OCI-LY7 (cell line): ENCODE measurements around the gene THSD7B. TPM values are rescaled to one million over a fixed set of nuclear protein-coding genes. Genes with fewer than 3 reads are reported as not detected.

Experiments used
- BruUV-seq: library from RNA; stranded (reverse); fragments of 400-500 nt; replicated peaks from 2 replicates; lab custom pipeline; 2021; lab: Mats Ljungman, UMichigan
- CTCF ChIA-PET: fragments of 300-600 bp; sonication (Branson Sonifier 250); formaldehyde crosslinking; loops from one replicate; lab custom pipeline; 2022; ENCODE audit warnings: antibody characterized with exemption; ENCODE audit not compliant: unreplicated experiment; lab: Charles Lee
- POLR2A ChIA-PET: fragments of 300-600 bp; sonication (Branson Sonifier 250); formaldehyde crosslinking; loops from one replicate; lab custom pipeline; 2022; ENCODE audit warnings: antibody characterized with exemption; lab: Charles Lee
- DNase-seq: peaks from one replicate; pipeline ENCODE4 v3.0.0-alpha.2; 2015; ENCODE audit warnings: low spot score
- H2AFZ ChIP-seq: fragments of 200-600 bp; sonication (generic), shearing (Covaris generic); 2 replicates; pipeline ENCODE4 v1.6.1; 2014; ENCODE audit warnings: mild to moderate bottlenecking, antibody characterized with exemption, low read length, moderate library complexity
- H3K27ac ChIP-seq: fragments of 200-600 bp; sonication (generic); 2 replicates; pipeline ENCODE4 v1.5.1; 2014; ENCODE audit warnings: mixed run types, low read depth, mild to moderate bottlenecking, moderate library complexity, low read length, inconsistent platforms; ENCODE audit not compliant: poor library complexity, severe bottlenecking
- H3K36me3 ChIP-seq: fragments of 200-600 bp; sonication (generic); 2 replicates; pipeline ENCODE4 v1.6.1; 2014; ENCODE audit warnings: mild to moderate bottlenecking, antibody characterized with exemption, low read length, moderate library complexity, mixed read lengths; ENCODE audit not compliant: insufficient read depth
- H3K4me1 ChIP-seq: fragments of 200-600 bp; sonication (generic); 2 replicates; pipeline ENCODE4 v1.5.1; 2014; ENCODE audit warnings: mild to moderate bottlenecking, low read length; ENCODE audit not compliant: insufficient read depth, poor library complexity, severe bottlenecking
- H3K4me2 ChIP-seq: fragments of 200-600 bp; sonication (generic); 2 replicates; pipeline ENCODE4 v1.6.1; 2014; ENCODE audit warnings: mild to moderate bottlenecking, low read length
- H3K4me3 ChIP-seq: fragments of 200-600 bp; sonication (generic); 2 replicates; pipeline ENCODE4 v1.5.1; 2014; ENCODE audit warnings: mild to moderate bottlenecking, low read depth, low read length; ENCODE audit not compliant: poor library complexity, severe bottlenecking
- H3K79me2 ChIP-seq: fragments of 200-600 bp; sonication (generic); 2 replicates; pipeline ENCODE4 v1.6.1; 2016; ENCODE audit warnings: low read depth, mild to moderate bottlenecking, low read length, moderate library complexity, mixed read lengths; ENCODE audit not compliant: insufficient read depth
- H3K9me2 ChIP-seq: fragments of 200-600 bp; sonication (generic); 2 replicates; pipeline ENCODE4 v1.6.1; 2016; ENCODE audit warnings: mild to moderate bottlenecking, low read length, mixed read lengths; ENCODE audit not compliant: insufficient read depth
- H3K9me3 ChIP-seq: fragments of 200-600 bp; sonication (generic); 2 replicates; pipeline ENCODE4 v1.6.1; 2014; ENCODE audit warnings: mild to moderate bottlenecking, mixed run types, low read length, mixed read lengths
- H4K20me1 ChIP-seq: fragments of 200-600 bp; sonication (generic); 2 replicates; pipeline ENCODE4 v1.6.1; 2014; ENCODE audit warnings: mild to moderate bottlenecking, antibody characterized with exemption, low read length, moderate library complexity, mixed read lengths; ENCODE audit not compliant: insufficient read depth
- EZH2phosphoT487 ChIP-seq: fragments of 200-600 bp; sonication (generic); IDR thresholded peaks from 2 replicates; pipeline ENCODE4 v1.6.1; 2018; ENCODE audit warnings: low read depth, borderline replicate concordance, mild to moderate bottlenecking, mixed run types, antibody characterized with exemption, low read length, moderate library complexity, mixed read lengths
- intact Hi-C: fragments of 100-400 bp; cut with micrococcal nuclease; formaldehyde crosslinking; loops from one replicate; pipeline ENCODE4 v1.10.0; 2022; ENCODE audit not compliant: unreplicated experiment
- total RNA-seq, 2 experiments: library from RNA; depleted of rRNA in 1 of 2; stranded (reverse); fragments of >200 nt in 1 of 2; shearing (Covaris generic) in 1 of 2; gene quantifications; 2 replicates each; pipeline ENCODE4 v1.2.3, GENCODE V29; 2014 to 2022
- TF ChIP-seq, protein P1 (sequence below): fragments of 200-600 bp; sonication (generic); conservative IDR thresholded peaks from 2 replicates; pipeline ENCODE4 v1.5.1; 2014; ENCODE audit warnings: mild to moderate bottlenecking, antibody characterized with exemption, low read length, moderate library complexity, mixed read lengths

The THSD7B gene
- total RNA-seq, 2 experiments from 2014 or later: 1.8 TPM

DNA sequence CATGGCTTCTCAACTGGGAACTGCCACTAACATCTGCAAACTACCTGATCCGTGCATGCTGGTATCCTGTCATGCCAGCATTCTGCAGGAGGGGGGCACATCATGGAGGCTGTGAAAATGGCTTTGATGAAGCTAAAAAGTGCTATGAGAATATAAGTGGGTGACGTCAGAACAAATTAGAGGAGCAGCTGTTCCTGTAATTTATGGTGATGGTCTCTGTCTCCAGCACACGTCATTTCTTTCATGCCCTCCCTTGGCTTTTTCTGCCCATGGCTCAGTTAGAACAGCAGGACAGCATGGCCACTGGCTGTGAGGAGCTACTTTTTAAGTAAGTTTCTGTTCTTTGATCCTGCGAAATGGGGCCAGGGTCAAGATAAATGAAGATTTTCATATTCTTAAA, 466.3 kb downstream of the THSD7B start:
- Histone ChIP-seq H3K4me1 (no peaks in the 10 kb centered on the region), H3K4me2 (no peak overlapping the region), H3K4me3 (no peak overlapping the region), H4K20me1 (no peaks in the 10 kb centered on the region), H2AFZ (no peak overlapping the region), H3K79me2 (no peaks in the 10 kb centered on the region), H3K9me3 (no peaks in the 10 kb centered on the region), H3K9me2 (no peaks in the 10 kb centered on the region), H3K27ac (no peak overlapping the region), H3K36me3 (no peaks in the 10 kb centered on the region)
- CTCF ChIA-PET: no interaction called here
- POLR2A ChIA-PET: interaction anchor here (0.6 to 0.8 kb wide), 6 partner anchors 9 to 658 kb away, joined by 3 to 4 read pairs (median 3); no protein-coding TSS in a partner anchor
- BruUV-seq: no TSS peak
- TF ChIP-seq, protein P1, sequence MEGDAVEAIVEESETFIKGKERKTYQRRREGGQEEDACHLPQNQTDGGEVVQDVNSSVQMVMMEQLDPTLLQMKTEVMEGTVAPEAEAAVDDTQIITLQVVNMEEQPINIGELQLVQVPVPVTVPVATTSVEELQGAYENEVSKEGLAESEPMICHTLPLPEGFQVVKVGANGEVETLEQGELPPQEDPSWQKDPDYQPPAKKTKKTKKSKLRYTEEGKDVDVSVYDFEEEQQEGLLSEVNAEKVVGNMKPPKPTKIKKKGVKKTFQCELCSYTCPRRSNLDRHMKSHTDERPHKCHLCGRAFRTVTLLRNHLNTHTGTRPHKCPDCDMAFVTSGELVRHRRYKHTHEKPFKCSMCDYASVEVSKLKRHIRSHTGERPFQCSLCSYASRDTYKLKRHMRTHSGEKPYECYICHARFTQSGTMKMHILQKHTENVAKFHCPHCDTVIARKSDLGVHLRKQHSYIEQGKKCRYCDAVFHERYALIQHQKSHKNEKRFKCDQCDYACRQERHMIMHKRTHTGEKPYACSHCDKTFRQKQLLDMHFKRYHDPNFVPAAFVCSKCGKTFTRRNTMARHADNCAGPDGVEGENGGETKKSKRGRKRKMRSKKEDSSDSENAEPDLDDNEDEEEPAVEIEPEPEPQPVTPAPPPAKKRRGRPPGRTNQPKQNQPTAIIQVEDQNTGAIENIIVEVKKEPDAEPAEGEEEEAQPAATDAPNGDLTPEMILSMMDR: no peak
- no peak for TF ChIP-seq EZH2phosphoT487
- no peak for DNase-seq
- intact Hi-C loops: loop anchor here (5.0 kb wide), 1 partner anchor 59 kb away; no protein-coding TSS in a partner anchor

GRCh38 chr2:137232076-137232475, 466.7 kb downstream of the THSD7B start:
- ChIA-PET POLR2A (interaction anchor here (0.7 to 0.8 kb wide), 3 partner anchors 10 to 11 kb away, joined by 3 read pairs; no protein-coding TSS in a partner anchor), CTCF (no interaction called here)
- Histone ChIP-seq H3K9me3 (no peaks in the 10 kb centered on the region), H4K20me1 (no peaks in the 10 kb centered on the region), H2AFZ (no peak overlapping the region), H3K4me3 (no peak overlapping the region), H3K79me2 (no peaks in the 10 kb centered on the region), H3K9me2 (no peaks in the 10 kb centered on the region), H3K4me1 (no peaks in the 10 kb centered on the region), H3K27ac (no peak overlapping the region), H3K36me3 (no peaks in the 10 kb centered on the region), H3K4me2 (no peak overlapping the region)
- BruUV-seq: no TSS peak
- no peak for TF ChIP-seq EZH2phosphoT487
- intact Hi-C loops: loop anchor here (5.0 kb wide), 1 partner anchor 60 kb away; no protein-coding TSS in a partner anchor
- DNase-seq: no peak

- Histone ChIP-seq H3K9me3 (no peaks in the 10 kb centered on the region), H3K27ac (no peak overlapping the region), H4K20me1 (no peaks in the 10 kb centered on the region), H3K9me2 (no peaks in the 10 kb centered on the region), H3K4me3 (no peak overlapping the region), H3K4me2 (no peak overlapping the region), H2AFZ (no peak overlapping the region), H3K4me1 (no peaks in the 10 kb centered on the region), H3K36me3 (no peaks in the 10 kb centered on the region), H3K79me2 (no peaks in the 10 kb centered on the region)
- CTCF ChIA-PET: no interaction called here
- TF ChIP-seq EZH2phosphoT487: no peak
- TF ChIP-seq, protein P1: no peak
- intact Hi-C loops: loop anchor here (5.0 kb wide), 1 partner anchor 61 kb away; no protein-coding TSS in a partner anchor
- POLR2A ChIA-PET: interaction anchor here (0.5 kb wide), 1 partner anchor 613 kb away, joined by 3 read pairs; no protein-coding TSS in a partner anchor
- no peak for DNase-seq
- no TSS peak for BruUV-seq
Observed at GRCh38 chr2:137233091-137233490, 467.7 kb downstream of the THSD7B start.
